BLaER1 treated with 17β-estradiol and CSF1 and Interleukin-3, amounts not matched to agents 10 nM and 100 nM (cell line): Measurements from ENCODE around the gene ATP6V1C2.
A peak's percentile ranks its signal among the peaks of the same experiment; 100 is the strongest.

Experiments
- H3K27ac ChIP-seq, 11 experiments: shearing (Covaris generic); formaldehyde crosslinking; 2 replicates each; pipeline ENCODE4 v1.8.1; 2022
- H3K27me3 ChIP-seq, 11 experiments: shearing (Covaris generic); formaldehyde crosslinking; 2 replicates each; pipeline ENCODE4 v1.8.1; 2022
- H3K36me3 ChIP-seq, 11 experiments: shearing (Covaris generic); formaldehyde crosslinking; 2 replicates each; pipeline ENCODE4 v1.8.1; 2022
- H3K4me1 ChIP-seq, 10 experiments: shearing (Covaris generic); formaldehyde crosslinking; 2 replicates each; pipeline ENCODE4 v1.8.1; 2022
- H3K4me2 ChIP-seq, 11 experiments: shearing (Covaris generic); formaldehyde crosslinking; 2 replicates each; pipeline ENCODE4 v1.8.1; 2022
- H3K4me3 ChIP-seq, 10 experiments: shearing (Covaris generic); formaldehyde crosslinking; 2 replicates each; pipeline ENCODE4 v1.8.1; 2022
- H3K9ac ChIP-seq, 11 experiments: shearing (Covaris generic); formaldehyde crosslinking; 2 replicates each; pipeline ENCODE4 v1.8.1; 2022
- H3K9me3 ChIP-seq, 11 experiments: shearing (Covaris generic); formaldehyde crosslinking; replicated peaks in 1 of 11; 2 replicates each; pipeline ENCODE4 v1.8.1; 2022
- H4K20me1 ChIP-seq, 11 experiments: shearing (Covaris generic); formaldehyde crosslinking; 2 replicates each; pipeline ENCODE4 v1.8.1; 2022
- Cebpa-rat ChIP-seq, 11 experiments: shearing (Covaris generic); IDR thresholded peaks; 2 replicates each; pipeline ENCODE4 v1.8.1; 2022

The ATP6V1C2 gene

GRCh38 chr2:10781746-10782145 lies 60.3 kb downstream of the ATP6V1C2 start:
- Histone ChIP-seq H3K4me3 (no peak overlapping the region), H4K20me1 (peaks cover 88 to 100% (median 98%) of the 10 kb centered on the region in 11 experiments; a peak in 21 of 22 replicates), H3K9me3 (no peaks in the 10 kb centered on the region), H3K27ac (no peak overlapping the region), H3K36me3 (peaks cover 88 to 100% (median 97%) of the 10 kb centered on the region in 11 experiments), H3K4me2 (no peak overlapping the region), H3K4me1 (peaks cover 0 to 25% (median 22%) of the 10 kb centered on the region in 10 experiments; a peak in 13 of 20 replicates), H3K9ac (no peak overlapping the region), H3K27me3 (no peaks in the 10 kb centered on the region)
- no peak for TF ChIP-seq Cebpa-rat (IDR thresholded peaks at IDR 0.05)

GRCh38 chr2:10783421-10783820 lies 62.0 kb downstream of the ATP6V1C2 start:
- H3K4me3 ChIP-seq = no peak overlapping the region
- peaks cover 0 to 8% (median 5%) of the 10 kb centered on the region in 10 experiments; a peak in 12 of 20 replicates for H3K4me1 ChIP-seq
- peaks cover 87 to 100% (median 98%) of the 10 kb centered on the region in 11 experiments; a peak in 21 of 22 replicates for H4K20me1 ChIP-seq
- no peak for TF ChIP-seq Cebpa-rat (IDR thresholded peaks at IDR 0.05)
- no peak overlapping the region for H3K27ac ChIP-seq
- H3K9me3 ChIP-seq = no peaks in the 10 kb centered on the region
- H3K9ac ChIP-seq = no peak overlapping the region
- no peaks in the 10 kb centered on the region for H3K27me3 ChIP-seq
- H3K36me3 ChIP-seq = peaks cover 95 to 100% (median 98%) of the 10 kb centered on the region in 11 experiments
- H3K4me2 ChIP-seq = no peak overlapping the region

GRCh38 chr2:10784719-10785118 lies 63.3 kb downstream of the ATP6V1C2 start:
- no peak overlapping the region for H3K4me2 ChIP-seq
- H4K20me1 ChIP-seq = peaks cover 90 to 100% (median 100%) of the 10 kb centered on the region in 11 experiments; a peak in 21 of 22 replicates
- no peak overlapping the region for H3K9ac ChIP-seq
- H3K4me3 ChIP-seq = no peak overlapping the region
- TF ChIP-seq Cebpa-rat (IDR thresholded peaks at IDR 0.05) = no peak
- H3K9me3 ChIP-seq = no peaks in the 10 kb centered on the region
- no peaks in the 10 kb centered on the region for H3K27me3 ChIP-seq
- peaks cover 0 to 2% (median 0%) of the 10 kb centered on the region in 10 experiments; a peak in 1 of 20 replicates for H3K4me1 ChIP-seq
- peaks cover 100% of the 10 kb centered on the region in 11 experiments for H3K36me3 ChIP-seq
- no peak overlapping the region for H3K27ac ChIP-seq

GRCh38 chr2:10785260-10785659 lies 63.8 kb downstream of the ATP6V1C2 start:
- H4K20me1 ChIP-seq = peaks cover 90 to 100% (median 100%) of the 10 kb centered on the region in 11 experiments; a peak in 21 of 22 replicates
- H3K4me1 ChIP-seq = no peaks in the 10 kb centered on the region; a peak in 1 of 20 replicates
- H3K4me2 ChIP-seq = no peak overlapping the region
- H3K9me3 ChIP-seq = no peaks in the 10 kb centered on the region
- H3K36me3 ChIP-seq = peaks cover 100% of the 10 kb centered on the region in 11 experiments
- H3K9ac ChIP-seq = no peak overlapping the region
- no peak overlapping the region for H3K27ac ChIP-seq
- no peak overlapping the region for H3K4me3 ChIP-seq
- TF ChIP-seq Cebpa-rat (IDR thresholded peaks at IDR 0.05) = no peak
- H3K27me3 ChIP-seq = no peaks in the 10 kb centered on the region

- Histone ChIP-seq H3K9me3 (no peaks in the 10 kb centered on the region), H4K20me1 (peaks cover 89 to 100% (median 100%) of the 10 kb centered on the region in 11 experiments; a peak in 21 of 22 replicates), H3K4me2 (no peak overlapping the region), H3K27me3 (no peaks in the 10 kb centered on the region), H3K9ac (no peak overlapping the region), H3K36me3 (peaks cover 100% of the 10 kb centered on the region in 11 experiments), H3K27ac (no peak overlapping the region), H3K4me3 (no peak overlapping the region), H3K4me1 (peaks cover 0 to 8% (median 7%) of the 10 kb centered on the region in 10 experiments; a peak in 10 of 20 replicates)
- no peak for TF ChIP-seq Cebpa-rat (IDR thresholded peaks at IDR 0.05)
Measured at GRCh38 chr2:10786240-10786982, 65.0 kb downstream of the ATP6V1C2 start.

GRCh38 chr2:10787176-10787968 lies 65.9 kb downstream of the ATP6V1C2 start:
- Histone ChIP-seq H3K27ac (no peak overlapping the region), H4K20me1 (peaks cover 96 to 100% (median 100%) of the 10 kb centered on the region in 11 experiments; a peak in 21 of 22 replicates), H3K9me3 (no peaks in the 10 kb centered on the region), H3K4me3 (no peak overlapping the region), H3K9ac (no peak overlapping the region), H3K4me2 (no peak overlapping the region), H3K36me3 (peaks cover 100% of the 10 kb centered on the region in 11 experiments), H3K4me1 (peaks cover 0 to 18% (median 12%) of the 10 kb centered on the region in 10 experiments; a peak in 10 of 20 replicates), H3K27me3 (no peaks in the 10 kb centered on the region)
- no peak for TF ChIP-seq Cebpa-rat (IDR thresholded peaks at IDR 0.05)

- no peak overlapping the region for H3K4me2 ChIP-seq
- no peak overlapping the region for H3K9ac ChIP-seq
- no peaks in the 10 kb centered on the region for H3K27me3 ChIP-seq
- no peak overlapping the region for H3K4me3 ChIP-seq
- no peak overlapping the region for H3K27ac ChIP-seq
- peaks cover 0 to 24% (median 13%) of the 10 kb centered on the region in 10 experiments; a peak in 11 of 20 replicates for H3K4me1 ChIP-seq
- no peak for TF ChIP-seq Cebpa-rat (IDR thresholded peaks at IDR 0.05)
- no peaks in the 10 kb centered on the region for H3K9me3 ChIP-seq
- H3K36me3 ChIP-seq = peaks cover 100% of the 10 kb centered on the region in 11 experiments
- H4K20me1 ChIP-seq = peaks cover 94 to 100% (median 100%) of the 10 kb centered on the region in 11 experiments; a peak in 21 of 22 replicates
Measured at GRCh38 chr2:10788855-10789254, 67.4 kb downstream of the ATP6V1C2 start.

- Histone ChIP-seq H3K4me1 (peaks cover 0 to 24% (median 13%) of the 10 kb centered on the region in 10 experiments; a peak in 11 of 20 replicates), H3K27me3 (no peaks in the 10 kb centered on the region), H3K4me2 (peak overlapping the region in 4 of 11 experiments; percentile 8 to 24 (median 10); a peak in 3 of 22 replicates), H4K20me1 (peaks cover 92 to 100% (median 100%) of the 10 kb centered on the region in 11 experiments; a peak in 21 of 22 replicates), H3K4me3 (no peak overlapping the region), H3K27ac (peak overlapping the region in 5 of 11 experiments; percentile 7 to 55 (median 33); a peak in 6 of 22 replicates), H3K9ac (peak overlapping the region in 2 of 11 experiments; percentile 1 to 11; a peak in 2 of 22 replicates), H3K9me3 (no peaks in the 10 kb centered on the region), H3K36me3 (peaks cover 100% of the 10 kb centered on the region in 11 experiments)
- TF ChIP-seq Cebpa-rat (IDR thresholded peaks at IDR 0.05) = no peak
Measured at GRCh38 chr2:10790228-10790973, 69.0 kb downstream of the ATP6V1C2 start.
